ENCODE results near the gene PLPPR1. TPM values are rescaled to one million over a fixed set of nuclear protein-coding genes. Genes with fewer than 3 reads are reported as not detected.

Gene PLPPR1
- total RNA-seq, 1 experiment from 2014 or later, result 2.4 TPM

DNA sequence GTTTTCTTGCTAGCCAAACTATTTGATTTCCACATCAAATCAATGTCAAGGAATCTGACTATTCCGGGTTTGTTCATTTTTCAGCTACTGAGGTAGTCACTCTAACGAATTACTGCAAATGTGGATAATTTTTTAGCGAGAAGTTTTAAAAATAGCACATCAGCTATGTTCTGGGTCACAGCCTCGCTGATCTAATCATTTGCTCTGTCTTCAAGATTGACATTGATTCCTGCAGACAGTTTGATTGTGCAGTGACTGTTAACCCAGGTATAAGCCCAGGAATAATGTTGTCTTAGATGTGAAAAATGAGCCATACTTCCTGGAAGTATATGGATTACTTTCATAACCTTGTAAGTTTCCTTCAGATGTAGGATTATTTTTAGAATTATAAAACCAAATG, 181.1 kb downstream of the PLPPR1 start:
- H3K23ac ChIP-seq (ENCODE audit: insufficient read length, low read depth, low read length), result no peak overlapping the region
- H4K20me1 ChIP-seq (ENCODE audit: control insufficient read depth, insufficient read depth, insufficient read length), result no peaks in the 10 kb centered on the region
- no peak overlapping the region for H2AK5ac ChIP-seq (ENCODE audit: insufficient read length, low read length)
- no CpG with 5 or more reads among the region's 4 CpGs for WGBS (ENCODE audit: extremely low coverage, insufficient read length, low lambda C conversion rate)
- H3K79me2 ChIP-seq (ENCODE audit: insufficient read depth, low read length), result no peaks in the 10 kb centered on the region
- no peaks in the 10 kb centered on the region for H3K36me3 Mint-ChIP-seq (ENCODE audit: insufficient read depth in 1 of 3, low read depth in 3 of 3)
- H3K27me3 ChIP-seq (ENCODE audit: insufficient read depth, low read length), result no peaks in the 10 kb centered on the region
- H2AFZ ChIP-seq (ENCODE audit: low read length), result no peak overlapping the region
- no peaks in the 10 kb centered on the region for H3K9me3 Mint-ChIP-seq
- no peak overlapping the region for H3K4me2 ChIP-seq (ENCODE audit: insufficient read depth, insufficient read length, low read length)
- peaks cover 0 to 4% of the 10 kb centered on the region in 2 experiments; a peak in 1 of 4 replicates for H3K4me1 Mint-ChIP-seq
- H3K18ac ChIP-seq (ENCODE audit: insufficient read length, low read depth, low read length), result no peak overlapping the region
- H2BK5ac ChIP-seq (ENCODE audit: insufficient read length, low read length), result no peak overlapping the region
- no peaks in the 10 kb centered on the region for H3K79me1 ChIP-seq (ENCODE audit: insufficient read depth, low read depth, low read length, poor library complexity, severe bottlenecking)
- no peak overlapping the region for H3K27ac Mint-ChIP-seq
- no peak overlapping the region for H4K8ac ChIP-seq (replicated peaks; ENCODE audit: insufficient read length, low read depth, low read length)
- no peak overlapping the region for H3K9ac ChIP-seq (ENCODE audit: extremely low read depth, insufficient read length, low read length)
- H3K4me1 ChIP-seq (ENCODE audit: insufficient read depth, low read length), result no peaks in the 10 kb centered on the region
- no peak overlapping the region for H3T11ph ChIP-seq (ENCODE audit: low read length)
- no peaks in the 10 kb centered on the region for H3K9me3 ChIP-seq (ENCODE audit: control insufficient read depth, low read depth, low read length)
- H3K27me3 Mint-ChIP-seq (ENCODE audit: low read depth), result no peaks in the 10 kb centered on the region
- H4K91ac ChIP-seq (ENCODE audit: insufficient read length, low read depth, low read length), result no peak overlapping the region
- H3K4ac ChIP-seq (ENCODE audit: low read depth, low read length), result no peak overlapping the region
- H2BK12ac ChIP-seq (ENCODE audit: insufficient read length, low read depth, low read length), result no peak overlapping the region
- no peak overlapping the region for H2BK20ac ChIP-seq (ENCODE audit: low read depth, low read length, poor library complexity, severe bottlenecking)
- no peak overlapping the region for H3K27ac ChIP-seq (ENCODE audit: insufficient read length, low read depth, low read length)
- TF ChIP-seq, protein P1, sequence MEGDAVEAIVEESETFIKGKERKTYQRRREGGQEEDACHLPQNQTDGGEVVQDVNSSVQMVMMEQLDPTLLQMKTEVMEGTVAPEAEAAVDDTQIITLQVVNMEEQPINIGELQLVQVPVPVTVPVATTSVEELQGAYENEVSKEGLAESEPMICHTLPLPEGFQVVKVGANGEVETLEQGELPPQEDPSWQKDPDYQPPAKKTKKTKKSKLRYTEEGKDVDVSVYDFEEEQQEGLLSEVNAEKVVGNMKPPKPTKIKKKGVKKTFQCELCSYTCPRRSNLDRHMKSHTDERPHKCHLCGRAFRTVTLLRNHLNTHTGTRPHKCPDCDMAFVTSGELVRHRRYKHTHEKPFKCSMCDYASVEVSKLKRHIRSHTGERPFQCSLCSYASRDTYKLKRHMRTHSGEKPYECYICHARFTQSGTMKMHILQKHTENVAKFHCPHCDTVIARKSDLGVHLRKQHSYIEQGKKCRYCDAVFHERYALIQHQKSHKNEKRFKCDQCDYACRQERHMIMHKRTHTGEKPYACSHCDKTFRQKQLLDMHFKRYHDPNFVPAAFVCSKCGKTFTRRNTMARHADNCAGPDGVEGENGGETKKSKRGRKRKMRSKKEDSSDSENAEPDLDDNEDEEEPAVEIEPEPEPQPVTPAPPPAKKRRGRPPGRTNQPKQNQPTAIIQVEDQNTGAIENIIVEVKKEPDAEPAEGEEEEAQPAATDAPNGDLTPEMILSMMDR (conservative IDR thresholded peaks at IDR 0.05), result no peak
- H2BK120ac ChIP-seq (ENCODE audit: low read depth, low read length, poor library complexity, severe bottlenecking), result no peak overlapping the region
- DNase-seq, result no peak
- H3K56ac ChIP-seq (ENCODE audit: insufficient read length, low read depth, low read length), result no peak overlapping the region
- H3K14ac ChIP-seq (ENCODE audit: insufficient read depth, low read length), result no peak overlapping the region
- no peak overlapping the region for H4K5ac ChIP-seq (ENCODE audit: insufficient read length, low read depth, low read length)
- H3K23me2 ChIP-seq (ENCODE audit: insufficient read length, low read depth, low read length, poor library complexity, severe bottlenecking), result no peaks in the 10 kb centered on the region
- no peak overlapping the region for H2BK15ac ChIP-seq (ENCODE audit: low read depth, low read length)
- no peak overlapping the region for H3K4me3 Mint-ChIP-seq
